Testis (tissue), 3 donors: Measurements from ENCODE around the gene SETD1A. TPM values are rescaled to one million over a fixed set of nuclear protein-coding genes. Genes with fewer than 3 reads are reported as not detected.
A peak's percentile ranks its signal among the peaks of the same experiment; 100 is the strongest.
"Not testable (repeated sequence)": the region's sequence is repeated elsewhere in the genome, so short reads cannot be mapped to it uniquely, and the experiment has no call there.

Source experiments
- DNase-seq: peaks from one replicate; pipeline ENCODE4 v3.0.0-alpha.2; 2019
- H3K27ac ChIP-seq, 2 donors: fragments of 200-600 bp; sonication (generic); one replicate each; pipeline ENCODE4 v1.5.1; 2019
- H3K27me3 ChIP-seq: fragments of 200-600 bp; sonication (generic); one replicate; pipeline ENCODE4 v1.5.1; 2019
- H3K36me3 ChIP-seq: fragments of 200-600 bp; sonication (generic); one replicate; pipeline ENCODE4 v1.5.1; 2017; ENCODE audit warnings: low read depth; ENCODE audit errors: missing control alignments
- H3K4me1 ChIP-seq: fragments of 200-600 bp; sonication (generic); one replicate; pipeline ENCODE4 v1.5.1; 2019
- H3K4me3 ChIP-seq, 2 donors: fragments of 200-600 bp; sonication (generic); one replicate each; pipeline ENCODE4 v1.5.1; 2017 to 2019
- H3K9me3 ChIP-seq: fragments of 200-600 bp; sonication (generic); one replicate; pipeline ENCODE4 v1.5.1; 2017
- POLR2A ChIP-seq: fragments of 450-650 bp; IDR thresholded peaks from one replicate; pipeline ENCODE4 v1.6.1; 2017; ENCODE audit warnings: antibody characterized with exemption, mild to moderate bottlenecking, moderate library complexity
- WGBS, 2 donors: methylation state at CpG; one replicate each; pipeline ENCODE4 v1.1.5; 2018; 5-methylcytosine and 5-hydroxymethylcytosine counted together
- intact Hi-C: fragments of 100-400 bp; cut with DNase I; formaldehyde crosslinking; loops from one replicate; pipeline ENCODE4 v1.15.1; 2023; ENCODE audit warnings: low total_unique reads
- polyA plus RNA-seq: library from polyadenylated mRNA; stranded (reverse); fragments of 350-450 nt; fragmentation: Illumina TruSeq; extraction: RNeasy Lipid Tissue Mini Kit (QIAGEN cat#74804); gene quantifications from one replicate; pipeline ENCODE4 v1.2.3, GENCODE V29; 2014; ENCODE audit warnings: low read depth, low replicate concordance; ENCODE audit not compliant: insufficient read depth
- total RNA-seq, 2 donors: library from RNA; depleted of rRNA; stranded (reverse); fragments of >200 nt; gene quantifications; one replicate each; pipeline ENCODE4 v1.2.3, GENCODE V29; 2016
- TF ChIP-seq, protein P1 (sequence below), 3 experiments: fragments of 450-650 bp in 2 of 3; fragments of 200-600 bp in 1 of 3; sonication (generic) in 1 of 3; IDR thresholded peaks; one replicate each; pipeline ENCODE4 v1.5.1; 2016 to 2019; ENCODE audit warnings: antibody characterized with exemption in 3 of 3, mild to moderate bottlenecking in 2 of 3, moderate library complexity in 1 of 3

The SETD1A gene
- total and polyA plus RNA-seq, 3 donors from 2014 or later, result 41.4 to 45.8 (median 45.7) TPM

DNA sequence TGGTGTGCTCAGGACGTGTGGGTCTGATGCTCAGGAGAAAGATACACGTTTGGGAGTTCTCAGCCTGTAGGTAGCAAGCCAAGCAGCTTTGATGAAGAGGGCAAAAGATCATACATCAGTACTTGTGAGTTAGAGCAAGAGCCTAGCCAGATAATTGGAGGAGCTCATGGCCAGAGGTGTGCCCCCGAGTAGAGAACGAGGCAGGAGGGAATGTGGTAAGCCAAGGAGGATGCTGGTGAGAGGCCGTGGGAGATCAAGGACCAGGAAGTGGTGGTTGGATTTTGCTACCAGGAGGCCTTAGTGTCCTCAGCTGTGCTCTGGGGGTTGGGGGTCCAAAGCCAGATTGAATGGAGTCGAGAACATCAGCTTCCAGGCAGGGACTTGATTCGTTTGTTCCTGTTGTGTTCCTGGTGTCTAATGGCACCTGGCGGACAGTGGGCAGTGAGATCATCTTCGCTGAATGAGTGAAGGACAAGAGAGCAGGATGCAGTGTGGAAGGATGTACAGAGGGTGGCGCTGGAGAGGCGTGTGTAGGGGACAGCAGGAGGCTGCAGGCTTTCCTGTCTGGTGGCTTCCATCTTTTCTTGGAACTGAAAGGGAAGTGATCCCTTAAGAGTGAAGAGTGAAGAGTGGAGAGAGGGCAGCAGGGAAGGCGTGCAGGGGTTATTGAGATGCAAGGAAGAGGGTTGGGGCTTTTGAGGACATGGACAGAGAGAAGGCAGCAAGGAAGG lies 22.6 kb upstream of the SETD1A start:
- intact Hi-C loops, result no loop called here
- Histone ChIP-seq H3K27me3 (no peaks in the 10 kb centered on the region), H3K36me3 (no peaks in the 10 kb centered on the region), H3K27ac (no peak overlapping the region), H3K9me3 (no peaks in the 10 kb centered on the region), H3K4me1 (peaks cover 29% of the 10 kb centered on the region), H3K4me3 (no peak overlapping the region)
- 63 to 65% methylated on average over 12 of the region's 12 CpGs for whole genome bisulfite sequencing, 2 donors
- DNase-seq, result peak; percentile 76
- no peak for TF ChIP-seq POLR2A
- TF ChIP-seq, protein P1, sequence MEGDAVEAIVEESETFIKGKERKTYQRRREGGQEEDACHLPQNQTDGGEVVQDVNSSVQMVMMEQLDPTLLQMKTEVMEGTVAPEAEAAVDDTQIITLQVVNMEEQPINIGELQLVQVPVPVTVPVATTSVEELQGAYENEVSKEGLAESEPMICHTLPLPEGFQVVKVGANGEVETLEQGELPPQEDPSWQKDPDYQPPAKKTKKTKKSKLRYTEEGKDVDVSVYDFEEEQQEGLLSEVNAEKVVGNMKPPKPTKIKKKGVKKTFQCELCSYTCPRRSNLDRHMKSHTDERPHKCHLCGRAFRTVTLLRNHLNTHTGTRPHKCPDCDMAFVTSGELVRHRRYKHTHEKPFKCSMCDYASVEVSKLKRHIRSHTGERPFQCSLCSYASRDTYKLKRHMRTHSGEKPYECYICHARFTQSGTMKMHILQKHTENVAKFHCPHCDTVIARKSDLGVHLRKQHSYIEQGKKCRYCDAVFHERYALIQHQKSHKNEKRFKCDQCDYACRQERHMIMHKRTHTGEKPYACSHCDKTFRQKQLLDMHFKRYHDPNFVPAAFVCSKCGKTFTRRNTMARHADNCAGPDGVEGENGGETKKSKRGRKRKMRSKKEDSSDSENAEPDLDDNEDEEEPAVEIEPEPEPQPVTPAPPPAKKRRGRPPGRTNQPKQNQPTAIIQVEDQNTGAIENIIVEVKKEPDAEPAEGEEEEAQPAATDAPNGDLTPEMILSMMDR (IDR thresholded peaks at IDR 0.05), result peak in 2 of 3 experiments; percentile 53 to 63

GRCh38 chr16:30937692-30938091 lies 19.9 kb upstream of the SETD1A start:
- no peaks in the 10 kb centered on the region for H3K36me3 ChIP-seq
- TF ChIP-seq POLR2A, result no peak
- TF ChIP-seq, protein P1 (IDR thresholded peaks at IDR 0.05), result no peak

DNA sequence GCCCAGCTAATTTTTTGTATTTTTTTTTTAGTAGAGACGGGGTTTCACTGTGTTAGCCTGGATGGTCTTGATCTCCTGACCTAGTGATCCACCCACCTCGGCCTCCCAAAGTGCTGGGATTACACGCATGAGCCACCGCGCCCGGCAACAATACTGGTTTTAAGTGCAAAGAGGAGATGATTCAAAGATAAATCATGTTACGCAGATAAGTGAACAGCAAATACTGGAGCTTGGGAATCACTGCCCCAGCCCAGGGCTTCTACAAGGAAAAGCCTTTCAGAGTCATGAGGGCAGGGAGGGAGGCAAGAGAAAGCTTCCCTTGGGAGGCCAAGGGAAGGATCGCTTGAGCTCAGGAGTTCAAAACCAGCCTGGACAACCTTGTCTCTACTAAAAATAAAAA lies 18.0 kb upstream of the SETD1A start:
- 87 to 88% methylated on average over 8 of the region's 8 CpGs for WGBS, 2 donors
- H3K36me3 ChIP-seq, H3K9me3 ChIP-seq, DNase-seq, H3K4me3 ChIP-seq, intact Hi-C loops, H3K27ac ChIP-seq, H3K27me3 ChIP-seq: not testable (repeated sequence)
- peaks cover 20% of the 10 kb centered on the region for H3K4me1 ChIP-seq

More at GRCh38 chr16:30937692-30938091, 19.9 kb upstream of the SETD1A start:
- Histone ChIP-seq H3K27ac (peak overlapping the region in 1 of 2 donors; percentile 14), H3K9me3 (no peaks in the 10 kb centered on the region), H3K4me1 (peaks cover 28% of the 10 kb centered on the region), H3K4me3 (no peak overlapping the region), H3K27me3 (no peaks in the 10 kb centered on the region)
- intact Hi-C loops, result no loop called here
- no peak for DNase-seq
- 59 to 62% methylated on average over 5 of the region's 5 CpGs for WGBS, 2 donors

DNA sequence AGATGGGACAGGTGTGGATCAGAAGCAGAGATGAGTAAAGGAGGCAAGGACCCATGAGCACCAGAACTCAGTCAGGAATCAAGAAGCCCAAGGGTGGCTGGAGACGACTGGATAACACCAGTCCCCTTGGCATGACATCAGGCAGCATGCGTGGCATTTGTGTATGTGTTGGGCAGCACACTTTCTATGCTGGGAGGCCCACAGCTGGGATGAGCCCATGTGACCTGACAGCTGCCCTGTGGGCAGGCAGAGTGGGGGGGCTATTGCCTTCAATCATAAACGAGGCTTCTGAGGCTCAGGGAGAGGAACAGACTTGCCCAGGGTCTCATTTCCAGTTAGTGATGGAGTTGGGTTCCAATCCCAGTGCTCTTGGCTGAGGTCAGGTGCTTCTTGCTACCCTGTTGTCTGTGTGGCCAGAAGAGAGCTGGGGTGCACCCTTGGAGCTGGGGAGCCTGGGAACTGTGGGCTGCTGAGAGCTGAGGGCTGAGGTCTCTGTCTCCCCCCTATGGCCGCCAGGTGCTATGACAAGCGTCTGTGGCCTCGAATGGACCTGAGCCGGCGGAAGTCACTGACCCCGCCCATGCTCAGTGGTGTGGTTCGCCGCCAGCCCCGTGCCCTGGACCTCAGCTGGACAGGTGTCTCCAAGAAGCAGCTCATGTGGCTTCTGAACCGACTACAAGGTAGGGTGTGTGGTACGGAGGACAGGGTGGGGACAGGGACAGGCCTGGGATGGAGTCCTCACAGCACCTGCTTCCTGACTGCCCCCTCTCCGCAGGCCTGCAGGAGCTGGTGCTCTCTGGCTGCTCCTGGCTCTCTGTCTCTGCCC lies 15.7 kb upstream of the SETD1A start:
- WGBS, 2 donors, result 24 to 49% methylated on average over 3 to 13 of the region's 15 CpGs
- Histone ChIP-seq H3K9me3 (no peaks in the 10 kb centered on the region), H3K4me3 (no peak overlapping the region), H3K36me3 (no peaks in the 10 kb centered on the region), H3K4me1 (peaks cover 15% of the 10 kb centered on the region), H3K27ac (no peak overlapping the region), H3K27me3 (no peaks in the 10 kb centered on the region)
- no peak for TF ChIP-seq POLR2A
- TF ChIP-seq, protein P1 (IDR thresholded peaks at IDR 0.05), result peak; percentile 57 to 85 (median 72)
- intact Hi-C loops, result no loop called here
- peak; percentile 81 for DNase-seq

DNA sequence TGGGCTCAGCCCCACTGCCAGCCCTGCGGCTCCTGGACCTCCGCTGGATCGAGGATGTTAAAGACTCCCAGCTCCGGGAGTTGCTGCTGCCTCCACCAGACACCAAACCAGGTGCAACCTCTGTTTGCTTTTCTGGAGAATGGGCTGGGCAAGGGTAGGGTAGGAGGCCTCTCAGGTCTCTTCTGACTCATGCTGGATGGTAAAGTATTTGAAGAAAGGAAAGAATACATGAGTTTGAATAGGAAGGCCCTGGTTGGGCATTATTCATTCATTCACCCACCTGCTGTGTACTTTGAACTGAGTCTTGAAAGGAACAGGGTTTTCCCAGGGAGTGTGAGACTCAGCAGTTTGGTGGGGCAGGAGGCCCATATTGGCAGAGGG lies 15.1 kb upstream of the SETD1A start:
- no peak overlapping the region for H3K27ac ChIP-seq
- 58 to 90% methylated on average over 2 to 4 of the region's 4 CpGs for WGBS, 2 donors
- H3K4me3 ChIP-seq, result no peak overlapping the region
- intact Hi-C loops, result no loop called here
- peaks cover 15% of the 10 kb centered on the region for H3K4me1 ChIP-seq
- no peaks in the 10 kb centered on the region for H3K9me3 ChIP-seq
- no peaks in the 10 kb centered on the region for H3K36me3 ChIP-seq
- DNase-seq, result no peak
- H3K27me3 ChIP-seq, result no peaks in the 10 kb centered on the region
- TF ChIP-seq, protein P1 (IDR thresholded peaks at IDR 0.05), result no peak
- no peak for TF ChIP-seq POLR2A
